ENCODE results near the gene TMEM89.

GRCh38 chr3:48625600-48625999 is 4.0 kb upstream of the TMEM89 start:
- TF ChIP-seq CTCF (conservative IDR thresholded peaks at IDR 0.05; ENCODE audit: low read depth, low read length): no peak
- TF ChIP-seq EZH2 (IDR thresholded peaks at IDR 0.05; ENCODE audit: low read length, unreplicated experiment): no peak

Data from PC-3 (cell line).